Measurements from ENCODE around the gene WNT9B. TPM values are rescaled to one million over a fixed set of nuclear protein-coding genes. Genes with fewer than 3 reads are reported as not detected.

The WNT9B gene
- total and polyA plus RNA-seq, 2 experiments from 2014 or later, result 2.4 to 2.6 TPM

DNA sequence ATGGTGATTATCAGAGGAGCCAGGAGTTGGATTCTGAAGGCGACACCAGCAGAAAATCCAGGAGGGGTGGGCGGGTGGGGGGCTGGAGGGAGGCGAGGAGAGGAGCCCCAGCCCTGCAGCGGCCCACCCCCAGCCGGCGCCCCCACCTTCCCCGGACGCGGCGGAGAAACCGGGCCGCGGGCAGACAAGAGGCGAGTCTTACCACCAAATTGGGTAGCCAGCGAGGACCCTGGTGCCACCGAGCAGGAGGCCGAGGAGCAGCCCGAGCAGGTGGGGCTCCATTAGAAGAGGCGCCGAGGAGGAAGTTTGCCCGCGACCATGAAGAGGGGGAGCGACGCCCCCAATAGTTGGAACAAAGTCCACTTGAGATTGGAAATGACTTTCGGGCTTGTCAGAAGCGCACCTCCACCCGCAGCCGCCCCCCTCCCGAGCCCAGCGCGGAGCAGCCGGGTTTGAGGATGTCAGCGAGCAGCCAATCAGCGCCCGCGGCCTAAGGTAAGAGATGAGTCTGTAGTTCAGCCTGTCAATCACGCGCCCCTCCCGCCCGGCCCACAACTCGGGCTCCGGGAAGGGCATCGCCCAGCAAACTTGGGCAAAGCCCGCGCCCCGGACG is 33.0 kb upstream of the WNT9B start, which contains the start of gene WNT3:
Gene WNT3, minus strand, starts transcription at position 377 of the 613 bp plus-strand sequence. Its CDS starts 95 bp downstream, at position 282.
- WGBS (ENCODE audit: low lambda C conversion rate, missing lambda C conversion rate), result 0% methylated on average over 9 of the region's 47 CpGs

DNA sequence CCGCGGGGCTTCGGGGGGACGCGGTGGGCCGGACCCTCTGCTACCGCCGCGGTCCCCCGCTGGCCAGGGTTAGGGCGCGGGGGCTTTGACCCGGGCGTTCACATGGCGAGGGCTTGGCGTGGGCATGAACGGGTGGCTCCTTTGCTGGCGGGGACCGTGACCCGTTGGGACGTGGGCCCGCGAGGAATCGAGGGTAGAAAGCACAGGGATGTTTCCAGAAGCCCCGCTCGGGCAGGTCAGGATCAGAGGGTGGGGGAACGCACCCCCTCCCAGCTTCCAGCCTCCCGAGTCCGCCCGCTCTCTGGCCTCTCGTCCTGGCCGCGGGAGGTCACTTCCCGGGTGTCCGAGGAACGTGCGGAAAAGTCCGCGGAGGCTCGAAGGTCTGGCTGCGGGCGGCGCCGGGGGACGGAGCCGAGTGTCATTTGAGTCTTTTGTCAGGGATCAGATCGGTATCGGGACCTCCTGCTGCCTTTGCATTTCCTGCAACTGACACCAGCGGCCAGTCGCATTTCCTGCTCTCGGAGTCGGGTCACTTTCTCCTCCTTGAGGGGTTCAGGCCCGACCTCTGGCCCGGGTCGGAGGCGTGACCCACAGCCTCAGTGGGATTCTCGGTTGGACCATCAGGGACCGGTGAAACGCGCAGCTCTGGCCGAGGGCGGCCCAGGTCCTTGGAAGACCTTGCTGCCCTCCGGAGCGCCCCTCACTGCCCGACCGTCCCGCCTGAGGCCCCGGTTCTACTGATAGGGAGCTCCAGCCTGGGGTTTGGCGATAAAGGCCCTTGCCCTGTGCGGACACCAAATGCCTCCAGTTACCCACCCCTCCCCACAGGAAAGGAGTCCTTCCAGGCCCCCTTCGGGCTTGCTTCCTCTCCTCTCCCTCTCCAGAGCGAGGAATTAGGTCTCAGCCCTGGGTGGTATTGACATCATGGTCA is 32.2 kb upstream of the WNT9B start:
- H3K9me2 ChIP-seq (replicated peaks; ENCODE audit: insufficient read depth), result no peaks in the 10 kb centered on the region
- no peak for TF ChIP-seq EZH2phosphoT487 (IDR thresholded peaks at IDR 0.05; ENCODE audit: low read depth, severe bottlenecking, unreplicated experiment)
- peak; percentile 98 for TF ChIP-seq EZH2 (IDR thresholded peaks at IDR 0.05; ENCODE audit: borderline replicate concordance)
- TF ChIP-seq, protein P1, sequence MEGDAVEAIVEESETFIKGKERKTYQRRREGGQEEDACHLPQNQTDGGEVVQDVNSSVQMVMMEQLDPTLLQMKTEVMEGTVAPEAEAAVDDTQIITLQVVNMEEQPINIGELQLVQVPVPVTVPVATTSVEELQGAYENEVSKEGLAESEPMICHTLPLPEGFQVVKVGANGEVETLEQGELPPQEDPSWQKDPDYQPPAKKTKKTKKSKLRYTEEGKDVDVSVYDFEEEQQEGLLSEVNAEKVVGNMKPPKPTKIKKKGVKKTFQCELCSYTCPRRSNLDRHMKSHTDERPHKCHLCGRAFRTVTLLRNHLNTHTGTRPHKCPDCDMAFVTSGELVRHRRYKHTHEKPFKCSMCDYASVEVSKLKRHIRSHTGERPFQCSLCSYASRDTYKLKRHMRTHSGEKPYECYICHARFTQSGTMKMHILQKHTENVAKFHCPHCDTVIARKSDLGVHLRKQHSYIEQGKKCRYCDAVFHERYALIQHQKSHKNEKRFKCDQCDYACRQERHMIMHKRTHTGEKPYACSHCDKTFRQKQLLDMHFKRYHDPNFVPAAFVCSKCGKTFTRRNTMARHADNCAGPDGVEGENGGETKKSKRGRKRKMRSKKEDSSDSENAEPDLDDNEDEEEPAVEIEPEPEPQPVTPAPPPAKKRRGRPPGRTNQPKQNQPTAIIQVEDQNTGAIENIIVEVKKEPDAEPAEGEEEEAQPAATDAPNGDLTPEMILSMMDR (IDR thresholded peaks at IDR 0.05; ENCODE audit: poor library complexity), result no peak
- 6% methylated on average over 68 of the region's 72 CpGs for WGBS (ENCODE audit: low lambda C conversion rate, missing lambda C conversion rate)
- H3K27me3 ChIP-seq, result peaks cover 81% of the 10 kb centered on the region
- H4K20me1 ChIP-seq (ENCODE audit: insufficient read depth, poor library complexity, severe bottlenecking), result no peaks in the 10 kb centered on the region
- peak overlapping the region; percentile 98 for H3K4me2 ChIP-seq
- no peak for DNase-seq (ENCODE audit: low spot score)
- H3K9me3 ChIP-seq (ENCODE audit: low read depth), result no peaks in the 10 kb centered on the region
- peak overlapping the region; percentile 66 for H2AFZ ChIP-seq
- H3K79me2 ChIP-seq, result no peaks in the 10 kb centered on the region
- H3K27ac ChIP-seq, result no peak overlapping the region
- H3K4me1 ChIP-seq (ENCODE audit: insufficient read depth), result peaks cover 12% of the 10 kb centered on the region
- H3K4me3 ChIP-seq, result peak overlapping the region; percentile 45
- H3K36me3 ChIP-seq (replicated peaks; ENCODE audit: insufficient read depth, low read depth), result no peaks in the 10 kb centered on the region

More for the DNA sequence above, 33.0 kb upstream of the WNT9B start, which contains the start of gene WNT3:
- no peaks in the 10 kb centered on the region for H3K9me2 ChIP-seq (replicated peaks; ENCODE audit: insufficient read depth)
- H3K4me1 ChIP-seq (ENCODE audit: insufficient read depth), result peaks cover 12% of the 10 kb centered on the region
- peak within 1 kb of the TSS; percentile 98 for H3K4me2 ChIP-seq
- H2AFZ ChIP-seq, result peak within 1 kb of the TSS; percentile 66
- no peaks in the 10 kb centered on the region for H3K36me3 ChIP-seq (replicated peaks; ENCODE audit: insufficient read depth, low read depth)
- peak within 1 kb of the TSS; percentile 45 for H3K4me3 ChIP-seq
- no peaks in the 10 kb centered on the region for H3K79me2 ChIP-seq
- H3K9me3 ChIP-seq (ENCODE audit: low read depth), result no peaks in the 10 kb centered on the region
- peaks cover 88% of the 10 kb centered on the region for H3K27me3 ChIP-seq
- DNase-seq (ENCODE audit: low spot score), result no peak
- no peak within 1 kb of the TSS for H3K27ac ChIP-seq
- TF ChIP-seq, protein P1 (IDR thresholded peaks at IDR 0.05; ENCODE audit: poor library complexity), result no peak
- peak; percentile 3 for TF ChIP-seq EZH2phosphoT487 (IDR thresholded peaks at IDR 0.05; ENCODE audit: low read depth, severe bottlenecking, unreplicated experiment)
- peak; percentile 48 for TF ChIP-seq EZH2 (IDR thresholded peaks at IDR 0.05; ENCODE audit: borderline replicate concordance)
- no peaks in the 10 kb centered on the region for H4K20me1 ChIP-seq (ENCODE audit: insufficient read depth, poor library complexity, severe bottlenecking)

DNA sequence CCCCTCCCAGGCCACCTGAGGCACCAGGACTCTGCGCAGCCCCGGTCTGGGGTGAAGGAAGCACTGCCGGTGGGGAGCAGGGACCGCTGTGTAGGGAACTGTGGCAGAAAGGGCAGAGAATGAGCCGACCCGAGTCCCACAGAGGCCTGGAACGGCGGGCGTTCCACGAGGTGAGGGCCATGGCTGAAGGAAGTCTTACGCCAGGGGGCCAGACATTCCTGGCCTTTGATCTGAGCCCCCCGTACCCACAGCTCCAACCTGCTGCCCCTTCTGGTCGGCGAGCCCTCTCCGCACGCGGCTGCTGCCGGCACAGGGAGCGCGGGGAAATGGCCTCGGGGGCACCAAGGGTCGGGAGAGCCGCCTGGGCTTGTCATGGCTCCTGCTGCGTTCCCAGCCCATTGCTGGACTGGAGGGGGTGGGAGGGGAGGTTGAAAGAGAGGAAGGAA is 31.5 kb upstream of the WNT9B start:
- H2AFZ ChIP-seq, result no peak overlapping the region
- TF ChIP-seq, protein P1 (IDR thresholded peaks at IDR 0.05; ENCODE audit: poor library complexity), result no peak
- TF ChIP-seq EZH2phosphoT487 (IDR thresholded peaks at IDR 0.05; ENCODE audit: low read depth, severe bottlenecking, unreplicated experiment), result no peak
- no peak for TF ChIP-seq EZH2 (IDR thresholded peaks at IDR 0.05; ENCODE audit: borderline replicate concordance)
- no peaks in the 10 kb centered on the region for H3K9me2 ChIP-seq (replicated peaks; ENCODE audit: insufficient read depth)
- no peak overlapping the region for H3K27ac ChIP-seq
- no peaks in the 10 kb centered on the region for H3K9me3 ChIP-seq (ENCODE audit: low read depth)
- 28% methylated on average over 23 of the region's 24 CpGs for WGBS (ENCODE audit: low lambda C conversion rate, missing lambda C conversion rate)
- peak overlapping the region; percentile 98 for H3K4me2 ChIP-seq
- H3K36me3 ChIP-seq (replicated peaks; ENCODE audit: insufficient read depth, low read depth), result no peaks in the 10 kb centered on the region
- H4K20me1 ChIP-seq (ENCODE audit: insufficient read depth, poor library complexity, severe bottlenecking), result no peaks in the 10 kb centered on the region
- H3K27me3 ChIP-seq, result peaks cover 75% of the 10 kb centered on the region
- DNase-seq (ENCODE audit: low spot score), result no peak
- H3K79me2 ChIP-seq, result no peaks in the 10 kb centered on the region
- no peak overlapping the region for H3K4me3 ChIP-seq
- H3K4me1 ChIP-seq (ENCODE audit: insufficient read depth), result peaks cover 12% of the 10 kb centered on the region

All from hepatocyte (in vitro differentiated cells).